ENCODE results near the gene ANG. TPM values are rescaled to one million over a fixed set of nuclear protein-coding genes. Genes with fewer than 3 reads are reported as not detected.
"Not testable (repeated sequence)": the region's sequence is repeated elsewhere in the genome, so short reads cannot be mapped to it uniquely, and the experiment has no call there.

ANG gene
- total RNA-seq, 1 donor from 2014 or later: 9.1 TPM

DNA sequence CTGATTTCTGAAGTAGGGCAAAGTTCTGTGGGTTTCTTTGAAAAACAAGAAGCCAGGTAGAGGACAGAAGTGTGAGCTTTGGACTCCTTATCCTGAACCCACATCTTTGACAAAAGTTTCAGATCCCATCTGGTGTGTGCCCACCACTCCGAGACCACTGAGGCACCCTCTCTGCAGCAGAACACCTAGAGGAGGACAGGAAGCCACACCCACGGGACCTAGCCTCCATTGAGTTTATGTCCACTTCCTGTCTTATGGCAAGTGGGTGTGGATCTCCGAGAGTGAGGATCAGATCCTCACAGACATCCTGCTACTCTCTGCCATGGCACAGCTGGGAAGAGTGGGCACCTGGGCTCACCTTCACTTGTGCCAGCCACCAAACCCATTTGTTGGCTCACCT lies 30.3 kb upstream of the ANG start:
- Mint-ChIP-seq H3K36me3 (ENCODE audit: low read depth) (no peaks in the 10 kb centered on the region), H3K4me3 (ENCODE audit: unreplicated experiment) (no peak overlapping the region)

DNA sequence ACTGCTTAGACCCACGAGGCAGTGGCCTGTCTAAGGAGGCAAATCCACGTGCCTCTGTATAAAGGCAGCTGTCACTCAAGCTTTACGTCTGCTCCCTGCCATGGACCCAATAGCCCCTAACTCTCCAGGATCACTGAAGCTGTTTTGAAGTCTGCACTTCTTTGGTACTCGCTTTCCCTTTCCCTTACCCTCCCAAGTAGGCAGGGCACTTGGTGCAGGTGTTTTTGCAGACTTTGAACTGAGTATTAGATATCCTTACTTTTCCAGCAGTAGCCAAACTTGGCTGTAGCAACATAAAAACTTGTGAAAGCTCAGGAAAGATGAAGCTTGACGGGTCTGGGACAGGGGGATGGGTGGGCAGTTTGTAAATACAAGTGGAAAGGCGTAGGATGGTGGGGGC lies 29.2 kb upstream of the ANG start:
- Mint-ChIP-seq H3K9me3 (ENCODE audit: low read depth) (no peaks in the 10 kb centered on the region), H3K27ac (ENCODE audit: unreplicated experiment) (no peak overlapping the region), H3K4me3 (ENCODE audit: unreplicated experiment) (no peak overlapping the region), H3K4me1 (ENCODE audit: low read depth) (peaks cover 6% of the 10 kb centered on the region), H3K36me3 (ENCODE audit: low read depth) (no peaks in the 10 kb centered on the region), H3K27me3 (ENCODE audit: low read depth) (peaks cover 77% of the 10 kb centered on the region)
- TF ChIP-seq, protein P1, sequence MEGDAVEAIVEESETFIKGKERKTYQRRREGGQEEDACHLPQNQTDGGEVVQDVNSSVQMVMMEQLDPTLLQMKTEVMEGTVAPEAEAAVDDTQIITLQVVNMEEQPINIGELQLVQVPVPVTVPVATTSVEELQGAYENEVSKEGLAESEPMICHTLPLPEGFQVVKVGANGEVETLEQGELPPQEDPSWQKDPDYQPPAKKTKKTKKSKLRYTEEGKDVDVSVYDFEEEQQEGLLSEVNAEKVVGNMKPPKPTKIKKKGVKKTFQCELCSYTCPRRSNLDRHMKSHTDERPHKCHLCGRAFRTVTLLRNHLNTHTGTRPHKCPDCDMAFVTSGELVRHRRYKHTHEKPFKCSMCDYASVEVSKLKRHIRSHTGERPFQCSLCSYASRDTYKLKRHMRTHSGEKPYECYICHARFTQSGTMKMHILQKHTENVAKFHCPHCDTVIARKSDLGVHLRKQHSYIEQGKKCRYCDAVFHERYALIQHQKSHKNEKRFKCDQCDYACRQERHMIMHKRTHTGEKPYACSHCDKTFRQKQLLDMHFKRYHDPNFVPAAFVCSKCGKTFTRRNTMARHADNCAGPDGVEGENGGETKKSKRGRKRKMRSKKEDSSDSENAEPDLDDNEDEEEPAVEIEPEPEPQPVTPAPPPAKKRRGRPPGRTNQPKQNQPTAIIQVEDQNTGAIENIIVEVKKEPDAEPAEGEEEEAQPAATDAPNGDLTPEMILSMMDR (IDR thresholded peaks at IDR 0.05): no peak
- DNase-seq (ENCODE audit: low spot score): no peak

More for the DNA sequence above, 30.3 kb upstream of the ANG start:
- no peak for DNase-seq (ENCODE audit: low spot score)
- no peaks in the 10 kb centered on the region for H3K9me3 Mint-ChIP-seq (ENCODE audit: low read depth)
- H3K4me1 Mint-ChIP-seq (ENCODE audit: low read depth): peaks cover 4% of the 10 kb centered on the region
- no peak overlapping the region for H3K27ac Mint-ChIP-seq (ENCODE audit: unreplicated experiment)
- TF ChIP-seq, protein P1 (IDR thresholded peaks at IDR 0.05): no peak
- peaks cover 76% of the 10 kb centered on the region for H3K27me3 Mint-ChIP-seq (ENCODE audit: low read depth)

GRCh38 chr14:20659813-20660395 lies 28.7 kb upstream of the ANG start:
- Mint-ChIP-seq H3K27me3 (ENCODE audit: low read depth) (peaks cover 80% of the 10 kb centered on the region), H3K27ac (ENCODE audit: unreplicated experiment) (no peak overlapping the region), H3K4me1 (ENCODE audit: low read depth) (peaks cover 6% of the 10 kb centered on the region), H3K9me3 (ENCODE audit: low read depth) (no peaks in the 10 kb centered on the region), H3K36me3 (ENCODE audit: low read depth) (no peaks in the 10 kb centered on the region), H3K4me3 (ENCODE audit: unreplicated experiment) (no peak overlapping the region)
- TF ChIP-seq, protein P1 (IDR thresholded peaks at IDR 0.05): no peak
- DNase-seq (ENCODE audit: low spot score): no peak

DNA sequence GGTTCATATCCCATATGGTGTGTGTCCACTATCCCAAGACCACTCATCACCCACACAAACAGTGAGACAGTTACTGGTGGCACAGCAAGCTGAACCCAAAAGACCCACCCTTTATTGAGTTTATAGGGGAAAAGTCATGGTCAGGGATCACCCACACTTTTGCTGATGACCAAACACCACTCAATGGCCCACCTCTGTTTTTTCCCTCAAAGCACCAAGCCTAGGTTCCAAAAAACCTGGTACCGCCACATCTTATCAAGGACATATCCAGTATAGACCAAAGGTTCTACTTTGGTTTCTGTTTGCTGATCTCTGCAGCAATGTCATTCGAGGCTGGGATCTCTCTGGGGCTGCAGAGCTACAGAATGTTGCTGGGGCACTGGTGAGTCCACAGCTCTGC lies 27.4 kb upstream of the ANG start:
- no peak for DNase-seq (ENCODE audit: low spot score)
- Mint-ChIP-seq H3K36me3 (ENCODE audit: low read depth) (no peaks in the 10 kb centered on the region), H3K4me1 (ENCODE audit: low read depth) (peaks cover 6% of the 10 kb centered on the region), H3K4me3 (ENCODE audit: unreplicated experiment) (no peak overlapping the region), H3K9me3 (ENCODE audit: low read depth) (no peaks in the 10 kb centered on the region), H3K27ac (ENCODE audit: unreplicated experiment) (no peak overlapping the region), H3K27me3 (ENCODE audit: low read depth) (peaks cover 78% of the 10 kb centered on the region)
- TF ChIP-seq, protein P1 (IDR thresholded peaks at IDR 0.05): no peak

DNA sequence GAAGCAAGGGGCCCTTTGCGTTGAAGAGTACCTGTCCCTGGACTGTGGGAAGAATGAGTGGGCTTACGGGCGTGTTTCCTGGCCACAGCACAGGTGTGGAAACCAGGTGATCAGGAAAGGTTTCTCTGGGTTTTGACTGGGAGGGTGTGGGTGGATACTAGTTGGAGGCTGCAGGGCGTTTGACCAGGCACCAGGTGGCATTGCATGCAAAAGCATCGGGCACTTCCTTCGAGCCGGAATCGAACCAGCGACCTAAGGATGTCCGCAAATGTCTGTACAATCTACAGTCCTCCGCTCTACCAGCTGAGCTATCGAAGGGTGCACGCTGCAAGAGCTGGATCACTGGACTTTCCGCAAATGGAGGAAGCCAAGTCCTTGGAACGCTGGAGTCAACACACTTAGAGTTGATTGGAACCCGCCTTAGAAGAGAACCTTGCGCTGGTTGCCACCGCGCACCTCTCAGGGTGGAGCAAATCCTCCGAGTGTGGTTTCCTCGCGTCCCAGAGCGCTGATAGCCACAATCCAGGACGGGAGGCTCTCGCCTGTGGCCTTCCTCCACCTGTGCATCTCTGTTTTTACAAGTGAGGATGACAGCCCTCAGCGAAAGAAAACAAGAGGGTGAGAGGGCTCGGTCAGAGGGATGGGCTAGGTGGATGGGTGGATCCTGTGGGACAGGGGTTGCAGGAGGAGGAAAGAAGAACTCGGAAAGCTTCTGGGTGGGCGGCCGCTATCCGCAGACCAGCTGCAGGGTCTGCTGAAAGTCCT lies 25.4 kb upstream of the ANG start:
- peaks cover 67% of the 10 kb centered on the region for H3K27me3 Mint-ChIP-seq (ENCODE audit: low read depth)
- H3K9me3 Mint-ChIP-seq (ENCODE audit: low read depth): no peaks in the 10 kb centered on the region
- no peaks in the 10 kb centered on the region for H3K36me3 Mint-ChIP-seq (ENCODE audit: low read depth)
- TF ChIP-seq, protein P1 (IDR thresholded peaks at IDR 0.05): peak; percentile 59
- peaks cover 6% of the 10 kb centered on the region for H3K4me1 Mint-ChIP-seq (ENCODE audit: low read depth)
- H3K27ac Mint-ChIP-seq (ENCODE audit: unreplicated experiment): no peak overlapping the region
- H3K4me3 Mint-ChIP-seq (ENCODE audit: unreplicated experiment): peak overlapping the region; percentile 4
- DNase-seq (ENCODE audit: low spot score): no peak

GRCh38 chr14:20666400-20666961 lies 22.1 kb upstream of the ANG start:
- H3K4me3 Mint-ChIP-seq (ENCODE audit: unreplicated experiment); H3K4me1 Mint-ChIP-seq (ENCODE audit: low read depth); H3K27ac Mint-ChIP-seq (ENCODE audit: unreplicated experiment); DNase-seq (ENCODE audit: low spot score); H3K9me3 Mint-ChIP-seq (ENCODE audit: low read depth); H3K36me3 Mint-ChIP-seq (ENCODE audit: low read depth): not testable (repeated sequence)
- H3K27me3 Mint-ChIP-seq (ENCODE audit: low read depth): peaks cover 59% of the 10 kb centered on the region
